Neutrophil (primary cell): ENCODE results near the gene MAP1B.

ENCODE experiments used
- H3K27ac ChIP-seq: fragments of 200-600 bp; sonication (generic); 2 replicates; pipeline ENCODE4 v1.5.1; 2016; ENCODE audit warnings: mild to moderate bottlenecking, moderate library complexity
- H3K27me3 ChIP-seq: fragments of 200-600 bp; sonication (generic); 2 replicates; pipeline ENCODE4 v1.6.0; 2016; ENCODE audit warnings: mild to moderate bottlenecking
- H3K36me3 ChIP-seq: fragments of 200-600 bp; sonication (generic); 2 replicates; pipeline ENCODE4 v1.5.1; 2017
- H3K4me1 ChIP-seq, 2 experiments: fragments of 200-600 bp in 1 of 2; sonication (generic) in 1 of 2; 1 replicate in 1 of 2; 2 replicates in 1 of 2; pipeline versions ENCODE4 v1.5.1 to v1.6.1; 2013 to 2016; ENCODE audit warnings: low read depth in 1 of 2, low read length in 1 of 2, mild to moderate bottlenecking in 1 of 2, moderate library complexity in 1 of 2; ENCODE audit not compliant: control insufficient read depth in 1 of 2, insufficient read depth in 1 of 2
- H3K4me3 ChIP-seq, 2 experiments: fragments of 200-600 bp in 1 of 2; sonication (generic) in 1 of 2; 1 replicate in 1 of 2; 2 replicates in 1 of 2; pipeline ENCODE4 v1.5.1; 2013 to 2016; ENCODE audit warnings: low read depth in 1 of 2, low read length in 1 of 2, mild to moderate bottlenecking in 1 of 2, moderate library complexity in 1 of 2
- H3K9me3 ChIP-seq: fragments of 200-600 bp; sonication (generic); 2 replicates; pipeline ENCODE4 v1.5.1; 2016
- CTCF ChIP-seq: fragments of 200-600 bp; sonication (generic); IDR thresholded peaks from 2 replicates; pipeline ENCODE4 v1.5.1; 2016; ENCODE audit warnings: antibody characterized with exemption

MAP1B gene

DNA sequence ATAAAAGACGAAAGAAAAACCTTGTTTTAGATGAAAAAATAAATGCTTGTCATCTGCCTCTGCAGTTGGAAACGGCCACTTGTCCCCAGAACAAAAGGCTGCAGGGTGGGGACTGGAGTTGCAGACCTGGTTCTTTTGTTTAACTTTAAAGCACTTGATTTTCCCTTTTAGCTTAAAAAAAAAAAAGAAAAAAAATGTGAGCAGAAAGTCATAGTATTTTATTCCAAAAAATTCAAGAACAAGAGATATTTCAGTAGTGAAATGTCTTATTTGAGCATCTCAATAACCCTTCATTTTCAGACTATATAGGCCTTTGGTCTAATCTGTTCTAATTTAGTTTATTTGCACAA lies 1.8 kb downstream of the MAP1B start:
- Histone ChIP-seq H3K4me1 (no peaks in the 10 kb centered on the region), H3K27me3 (peaks cover 100% of the 10 kb centered on the region), H3K9me3 (no peaks in the 10 kb centered on the region), H3K36me3 (no peaks in the 10 kb centered on the region), H3K4me3 (no peak overlapping the region), H3K27ac (no peak overlapping the region)
- no peak for TF ChIP-seq CTCF

- no peak overlapping the region for H3K4me3 ChIP-seq
- no peaks in the 10 kb centered on the region for H3K4me1 ChIP-seq
- TF ChIP-seq CTCF, result no peak
- H3K27ac ChIP-seq, result no peak overlapping the region
- no peaks in the 10 kb centered on the region for H3K36me3 ChIP-seq
- H3K9me3 ChIP-seq, result no peaks in the 10 kb centered on the region
- peaks cover 100% of the 10 kb centered on the region for H3K27me3 ChIP-seq
Observed at GRCh38 chr5:72109625-72110024, 2.4 kb downstream of the MAP1B start.

- Histone ChIP-seq H3K9me3 (no peaks in the 10 kb centered on the region), H3K4me3 (no peak overlapping the region), H3K27ac (no peak overlapping the region), H3K4me1 (no peaks in the 10 kb centered on the region), H3K27me3 (peaks cover 100% of the 10 kb centered on the region), H3K36me3 (no peaks in the 10 kb centered on the region)
- TF ChIP-seq CTCF, result no peak
Observed at GRCh38 chr5:72110394-72111013, 3.2 kb downstream of the MAP1B start.

GRCh38 chr5:72112389-72112788 lies 5.1 kb downstream of the MAP1B start:
- H3K4me1 ChIP-seq, result no peaks in the 10 kb centered on the region
- H3K27me3 ChIP-seq, result peaks cover 100% of the 10 kb centered on the region
- no peak for TF ChIP-seq CTCF
- no peak overlapping the region for H3K27ac ChIP-seq
- no peak overlapping the region for H3K4me3 ChIP-seq
- H3K36me3 ChIP-seq, result no peaks in the 10 kb centered on the region
- H3K9me3 ChIP-seq, result no peaks in the 10 kb centered on the region

DNA sequence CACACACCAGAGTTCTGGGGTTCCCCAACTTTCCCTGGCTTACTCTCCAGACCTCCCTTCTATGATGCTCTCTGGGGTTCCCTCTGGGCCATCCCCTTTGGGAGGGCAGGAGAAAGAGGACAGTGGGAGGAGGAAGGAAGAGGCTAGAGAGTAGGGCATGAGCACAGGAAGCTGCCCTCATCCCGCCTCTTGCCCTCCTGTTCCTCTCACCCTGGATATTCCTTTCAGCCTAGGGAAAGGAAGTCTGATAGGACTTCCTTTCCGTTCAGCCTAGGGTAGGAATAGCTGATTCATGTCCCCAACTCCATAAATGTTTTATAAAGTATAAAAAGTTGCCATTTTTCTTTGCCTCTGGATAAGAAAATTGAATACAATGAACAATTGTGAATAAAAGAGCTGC lies 7.4 kb downstream of the MAP1B start:
- Histone ChIP-seq H3K9me3 (no peaks in the 10 kb centered on the region), H3K4me1 (no peaks in the 10 kb centered on the region), H3K36me3 (no peaks in the 10 kb centered on the region), H3K27ac (no peak overlapping the region), H3K4me3 (no peak overlapping the region), H3K27me3 (peaks cover 99% of the 10 kb centered on the region)
- no peak for TF ChIP-seq CTCF

DNA sequence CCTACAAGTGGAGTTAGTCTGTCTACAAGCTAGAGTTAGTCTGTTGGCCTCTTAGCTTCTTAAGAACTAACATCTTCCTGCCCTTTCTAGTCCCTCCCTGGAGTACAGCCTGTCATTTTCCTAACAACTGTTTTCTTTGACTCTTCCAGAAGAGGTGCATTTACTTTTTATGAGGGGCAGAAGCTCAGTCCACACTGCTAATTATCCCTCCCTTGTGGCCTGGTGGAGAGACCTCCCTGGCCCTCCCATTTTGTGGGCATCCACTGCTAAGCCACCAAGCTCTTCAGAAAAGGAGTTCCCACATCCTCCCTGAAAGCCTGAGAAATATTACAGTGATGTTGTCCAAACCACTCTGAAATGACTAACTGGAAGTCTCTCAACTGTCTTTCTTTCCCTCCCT lies 8.0 kb downstream of the MAP1B start:
- Histone ChIP-seq H3K36me3 (no peaks in the 10 kb centered on the region), H3K27ac (no peak overlapping the region), H3K4me1 (no peaks in the 10 kb centered on the region), H3K27me3 (peaks cover 96% of the 10 kb centered on the region), H3K9me3 (no peaks in the 10 kb centered on the region), H3K4me3 (no peak overlapping the region)
- no peak for TF ChIP-seq CTCF
